DMS53 treated with DMSO at 0.1 percent for 48 hours (cell line): ENCODE results near the gene PER1.
"Not testable (repeated sequence)": the region's sequence is repeated elsewhere in the genome, so short reads cannot be mapped to it uniquely, and the experiment has no call there.

ENCODE experiments used
- DNase-seq: peaks from one replicate; lab custom pipeline; 2025; ENCODE audit not compliant: unreplicated experiment; lab: John Stamatoyannopoulos, UW

The PER1 gene

GRCh38 chr17:8152112-8152775 lies at the start of gene PER1:
Gene PER1, minus strand, starts transcription at chr17:8152404. Its CDS starts 1,698 bp downstream, at chr17:8150706.
- peak; percentile 99 for DNase-seq

- peak; percentile 99 for DNase-seq
Measured at GRCh38 chr17:8192070-8192815, 40.0 kb upstream of the PER1 start.

DNA sequence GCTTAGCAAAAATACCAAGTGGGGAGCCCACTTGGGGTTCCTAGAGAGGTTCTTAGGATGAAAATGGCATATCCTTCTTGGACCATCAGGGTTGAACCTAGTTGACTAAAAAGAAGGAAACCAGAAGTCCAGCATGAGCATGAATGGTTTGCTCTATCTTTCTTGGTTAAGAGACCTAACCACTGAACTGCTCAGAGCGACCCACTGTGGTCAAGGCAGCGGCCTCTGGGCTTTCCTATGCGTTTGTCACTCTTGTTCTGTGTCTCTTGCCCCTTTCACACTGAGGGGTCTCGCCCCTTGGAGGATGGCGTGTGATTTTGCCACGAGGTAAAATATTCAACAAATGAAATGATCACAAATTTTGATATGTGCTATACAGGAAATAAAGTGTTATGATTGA lies 38.3 kb upstream of the PER1 start:
- DNase-seq = peak; percentile 70

DNA sequence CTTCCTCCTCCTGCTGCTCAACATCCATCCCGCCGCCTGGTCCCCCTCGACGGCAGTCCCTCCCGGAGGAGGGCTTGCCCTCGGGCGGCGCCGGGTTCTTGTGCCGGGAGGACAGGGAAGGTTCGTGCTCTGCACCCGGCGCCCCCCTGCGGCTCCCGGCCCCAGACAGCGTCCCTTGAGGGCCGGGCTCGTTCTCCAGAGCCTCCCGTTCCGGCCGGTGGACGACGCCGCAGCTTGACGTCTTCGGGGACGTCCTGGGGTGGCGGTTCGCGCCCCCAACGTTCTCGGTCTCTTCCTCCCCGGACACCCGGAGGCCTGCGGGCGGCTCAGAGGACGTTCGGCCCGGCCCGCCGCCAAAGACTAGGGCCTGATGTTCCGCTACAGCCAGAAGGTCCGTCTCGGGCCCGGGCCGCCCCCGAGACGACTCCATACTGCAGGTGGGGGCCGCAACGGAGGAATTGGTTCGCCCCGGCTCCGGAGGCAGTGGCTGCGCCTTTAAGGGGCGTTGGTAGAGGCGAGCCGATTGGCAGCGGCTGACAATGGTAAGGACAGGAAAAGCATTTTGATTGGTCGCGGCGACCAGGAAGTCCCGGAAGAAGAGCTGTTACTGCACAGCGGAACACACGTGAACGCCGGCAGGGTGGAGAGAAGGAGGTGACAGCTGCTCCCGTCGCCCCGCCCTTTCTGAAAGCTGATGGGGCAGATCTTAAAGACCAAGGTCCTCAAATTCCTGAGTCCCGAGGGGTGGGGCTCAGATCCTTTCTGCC lies 37.7 kb upstream of the PER1 start, which contains the start of gene BORCS6:
Gene BORCS6 (minus strand): TSS at position 470 of the 767 bp plus-strand sequence. CDS start 40 bp downstream, at position 430.
- peak; percentile 99 for DNase-seq

DNA sequence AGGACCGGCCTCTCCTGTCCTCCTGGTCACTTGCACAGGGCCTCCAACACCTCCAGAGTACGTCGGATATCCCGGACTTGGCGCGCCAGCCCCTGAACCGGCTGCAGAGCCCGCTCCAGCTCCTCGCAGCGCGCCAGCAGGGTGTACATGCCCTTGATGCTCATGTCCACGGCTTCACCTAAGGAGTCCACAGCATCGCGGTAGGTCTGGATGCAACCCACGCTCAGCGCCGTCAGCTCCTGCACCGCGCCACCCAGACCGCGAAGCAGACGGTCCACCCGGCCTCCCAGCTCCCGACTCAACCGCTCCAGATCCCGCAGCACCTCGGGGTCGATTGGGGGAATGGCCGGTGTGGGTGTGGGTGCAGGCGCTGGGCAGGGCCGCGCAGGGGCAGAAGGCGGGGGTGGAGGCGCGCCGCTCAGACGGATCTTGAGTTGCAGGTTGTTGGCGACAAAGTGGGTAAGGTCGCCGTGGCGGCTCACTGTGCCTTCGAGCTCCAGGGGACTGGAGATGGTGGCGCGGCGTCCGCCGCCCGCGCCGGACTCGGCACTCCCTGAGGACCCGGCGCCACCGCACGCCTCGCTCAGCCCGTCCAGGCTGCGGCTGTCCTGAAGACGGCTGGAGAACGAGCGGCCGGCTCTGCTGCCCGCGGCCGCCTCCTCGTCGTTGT lies 37.0 kb upstream of the PER1 start:
- DNase-seq = no peak

DNA sequence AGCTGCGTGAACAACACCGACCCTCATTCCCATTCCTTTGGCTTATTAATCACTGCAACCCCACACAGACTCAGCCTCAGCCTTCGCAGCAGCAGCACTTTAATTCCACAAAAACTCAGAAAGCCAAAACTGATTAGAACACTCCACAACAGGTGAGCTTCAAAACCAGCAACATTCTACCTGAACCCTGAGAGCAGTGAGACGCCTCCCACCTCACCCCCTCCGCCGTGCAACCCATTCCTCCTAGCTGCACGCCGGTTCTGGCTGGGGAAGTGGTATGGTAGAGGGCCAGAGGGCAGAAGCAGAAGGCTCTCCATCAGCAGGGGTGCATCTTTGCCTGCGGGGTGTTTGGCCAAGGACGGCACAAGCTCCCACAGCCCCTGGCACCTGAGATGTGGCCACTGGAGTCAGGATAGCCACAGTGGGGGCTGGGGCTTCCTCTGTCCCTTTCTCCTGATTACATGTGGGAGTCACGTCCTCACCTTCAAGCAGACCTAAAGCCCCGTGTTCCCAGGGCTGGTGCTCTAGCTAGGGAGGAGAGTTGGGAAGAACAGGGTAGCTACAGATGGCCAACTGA lies 36.1 kb upstream of the PER1 start:
- no peak for DNase-seq

DNA sequence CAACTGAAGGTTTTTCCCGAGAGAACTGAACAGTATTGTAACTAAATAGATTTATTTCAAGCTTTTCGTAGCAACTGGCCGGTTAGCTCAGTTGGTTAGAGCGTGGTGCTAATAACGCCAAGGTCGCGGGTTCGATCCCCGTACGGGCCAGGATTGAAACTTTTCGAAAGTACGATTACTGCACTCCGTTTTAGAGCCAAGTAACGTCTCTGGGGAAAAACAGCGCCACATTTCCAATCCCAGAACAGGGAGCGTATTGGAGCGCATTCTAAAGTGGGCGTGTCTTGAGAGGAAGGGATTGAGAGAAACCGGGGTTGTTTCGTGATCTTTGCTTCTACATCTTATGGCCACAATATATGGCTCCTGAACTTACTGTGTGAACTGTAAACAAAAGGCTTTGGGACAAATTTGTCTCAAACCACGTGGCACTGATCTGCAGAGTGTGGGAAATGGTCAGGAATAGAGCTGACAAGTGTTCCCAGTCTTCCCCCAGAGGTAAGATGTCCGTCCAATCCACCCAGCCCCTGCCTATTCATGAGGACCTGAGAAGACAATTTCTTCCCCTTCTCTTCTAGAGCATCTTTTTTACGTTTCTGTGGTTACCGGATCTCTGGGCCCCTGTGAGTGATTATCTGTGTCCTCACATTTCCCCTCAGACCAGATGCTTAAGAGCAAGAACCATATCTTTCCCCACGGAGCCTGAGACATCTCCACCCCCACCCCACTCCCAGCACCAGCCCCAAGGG lies 35.5 kb upstream of the PER1 start:
- DNase-seq = peak; percentile 98

DNA sequence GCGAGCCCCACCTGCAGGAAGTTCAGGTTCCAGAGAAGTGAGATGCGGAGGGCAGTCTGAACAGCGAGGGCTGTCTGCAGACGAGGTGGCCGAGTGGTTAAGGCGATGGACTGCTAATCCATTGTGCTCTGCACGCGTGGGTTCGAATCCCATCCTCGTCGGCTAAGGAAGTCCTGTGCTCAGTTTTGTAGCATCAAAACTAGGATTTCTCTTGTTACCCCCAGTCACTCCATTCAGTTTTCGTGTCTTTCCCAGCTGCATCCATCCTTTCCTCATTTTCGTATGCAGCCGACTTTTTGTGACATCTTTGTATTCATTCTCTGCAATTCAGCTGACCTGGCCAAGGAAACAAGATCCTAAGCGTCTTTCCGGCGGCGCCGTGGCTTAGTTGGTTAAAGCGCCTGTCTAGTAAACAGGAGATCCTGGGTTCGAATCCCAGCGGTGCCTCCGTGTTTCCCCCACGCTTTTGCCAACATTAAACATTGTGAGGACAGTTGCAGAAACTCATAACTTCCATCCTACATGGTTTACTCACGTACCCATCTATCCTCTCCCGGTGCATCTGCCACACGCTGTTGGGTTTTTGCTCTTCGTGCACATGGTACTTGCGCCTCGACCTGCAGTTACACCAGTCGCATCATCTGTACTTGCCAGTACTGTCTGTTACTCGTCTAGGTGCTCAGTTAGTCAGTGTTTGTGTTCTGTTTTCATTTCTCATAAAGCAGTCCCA lies 34.7 kb upstream of the PER1 start:
- DNase-seq = peak; percentile 98

- no peak for DNase-seq
Measured at GRCh38 chr17:8186446-8186786, 34.2 kb upstream of the PER1 start.

DNA sequence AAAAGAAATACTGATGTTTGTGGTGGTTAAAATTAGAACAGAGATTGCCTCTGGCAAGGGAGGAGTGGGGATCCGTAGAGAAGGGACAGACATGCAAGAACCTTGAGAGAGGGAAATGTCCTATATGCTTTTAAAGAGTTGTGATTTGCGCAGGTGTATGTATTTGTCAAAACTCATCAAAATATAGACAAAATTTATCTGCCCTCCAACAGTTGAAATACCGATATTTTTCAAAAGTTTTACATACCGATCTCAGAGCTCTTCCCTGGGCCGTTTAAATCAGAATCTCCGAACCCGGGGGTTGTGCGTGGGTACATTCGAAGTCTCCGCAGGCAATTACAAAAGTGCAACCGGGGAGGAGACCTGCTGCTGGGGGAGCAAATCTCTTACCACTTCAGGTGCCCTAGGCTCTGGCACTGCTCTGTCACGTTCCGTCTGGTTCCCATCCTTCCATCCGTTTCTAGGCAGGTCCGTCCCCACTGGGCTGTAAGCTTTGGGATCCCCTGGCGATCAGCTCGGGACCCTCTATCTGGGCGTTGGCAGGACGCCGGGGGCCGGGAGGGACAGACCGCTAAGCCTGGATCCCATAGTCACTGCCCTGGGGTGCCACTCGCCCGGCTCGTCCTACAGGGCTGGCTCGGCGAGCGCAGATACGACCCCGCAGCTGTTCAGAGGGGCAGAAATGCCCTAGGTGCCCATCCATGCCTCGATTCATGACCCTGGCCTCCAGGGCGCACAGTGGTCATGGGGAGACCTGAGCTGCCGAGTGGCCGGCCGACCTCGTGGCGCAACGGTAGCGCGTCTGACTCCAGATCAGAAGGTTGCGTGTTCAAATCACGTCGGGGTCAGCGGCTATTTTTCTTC lies 33.6 kb upstream of the PER1 start:
- DNase-seq = peak; percentile 78

DNA sequence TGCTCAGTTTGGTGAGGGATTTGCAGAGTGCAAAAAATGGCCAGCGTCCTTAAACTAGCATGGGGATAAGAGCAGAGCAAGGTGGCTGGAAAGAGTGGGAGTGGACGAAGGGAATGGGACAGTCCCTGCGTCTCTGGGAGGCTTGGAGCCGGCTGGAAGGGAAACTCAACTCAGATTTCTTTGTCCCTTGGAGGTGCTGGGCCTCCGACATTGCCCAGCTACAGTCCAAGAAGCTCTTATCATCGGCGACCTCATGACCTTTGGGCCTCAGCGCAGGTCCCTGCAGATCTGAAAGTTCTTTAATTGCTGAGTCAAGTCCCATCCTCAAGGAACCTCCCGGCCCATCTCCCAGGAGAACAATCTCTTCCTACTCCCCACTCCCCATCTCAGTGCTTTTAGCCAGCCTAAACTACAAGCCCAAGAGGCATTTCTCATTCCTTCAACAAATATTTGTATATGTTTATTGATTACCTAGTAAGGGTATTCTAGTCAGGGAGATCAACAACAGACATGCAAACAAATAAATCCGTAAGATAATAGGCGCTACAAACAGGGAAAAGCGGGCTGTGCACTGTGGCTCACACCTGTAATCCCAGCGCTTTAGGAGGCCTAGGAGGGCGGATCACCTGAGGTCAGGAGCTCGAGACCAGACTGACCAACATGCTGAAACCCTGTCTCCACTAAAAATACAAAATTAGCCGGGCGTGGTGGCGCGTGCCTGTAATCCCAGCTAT lies 25.0 kb upstream of the PER1 start:
- no peak for DNase-seq

DNA sequence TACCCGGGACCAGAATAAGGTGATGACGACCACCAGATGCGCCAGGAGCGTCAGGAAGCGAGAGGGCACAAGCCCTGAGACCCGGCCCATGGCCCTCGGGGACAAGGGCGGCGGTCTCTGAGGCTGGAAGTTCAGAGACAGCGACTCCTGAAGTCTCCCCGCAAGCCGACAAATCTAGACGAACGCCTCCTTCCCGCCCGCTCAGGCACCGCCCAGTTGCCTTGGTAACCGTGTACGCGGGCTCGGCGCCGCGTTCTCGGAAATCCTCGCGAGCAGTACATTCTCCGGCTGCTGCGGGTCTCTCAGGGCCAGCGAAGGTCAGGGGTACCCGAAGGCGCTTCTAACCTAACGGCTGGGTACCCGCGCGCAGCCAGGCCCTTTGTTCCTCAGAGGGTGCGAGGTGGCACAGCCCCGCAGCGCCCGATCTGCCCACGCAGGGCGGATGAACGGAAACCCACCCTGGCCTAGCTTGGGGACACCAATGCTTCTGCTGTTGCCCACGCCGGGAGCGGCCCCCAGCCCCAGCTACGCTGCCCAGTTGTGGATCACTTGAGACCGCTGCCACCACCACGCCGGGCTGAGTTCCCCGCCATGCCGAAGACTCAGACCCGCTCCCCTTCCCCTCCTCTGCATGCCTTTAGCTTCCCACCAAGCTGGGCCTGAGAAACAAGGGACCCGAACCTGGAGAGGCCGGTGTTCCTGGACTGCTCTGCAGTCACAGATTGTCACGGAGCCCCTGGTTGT lies 24.2 kb upstream of the PER1 start, which contains the start of gene TMEM107:
Gene TMEM107 (minus strand): TSS at position 184 of the 744 bp plus-strand sequence. CDS start 94 bp downstream, at position 90.
- peak; percentile 78 for DNase-seq

GRCh38 chr17:8175795-8176196 lies 23.6 kb upstream of the PER1 start:
- DNase-seq = no peak

DNA sequence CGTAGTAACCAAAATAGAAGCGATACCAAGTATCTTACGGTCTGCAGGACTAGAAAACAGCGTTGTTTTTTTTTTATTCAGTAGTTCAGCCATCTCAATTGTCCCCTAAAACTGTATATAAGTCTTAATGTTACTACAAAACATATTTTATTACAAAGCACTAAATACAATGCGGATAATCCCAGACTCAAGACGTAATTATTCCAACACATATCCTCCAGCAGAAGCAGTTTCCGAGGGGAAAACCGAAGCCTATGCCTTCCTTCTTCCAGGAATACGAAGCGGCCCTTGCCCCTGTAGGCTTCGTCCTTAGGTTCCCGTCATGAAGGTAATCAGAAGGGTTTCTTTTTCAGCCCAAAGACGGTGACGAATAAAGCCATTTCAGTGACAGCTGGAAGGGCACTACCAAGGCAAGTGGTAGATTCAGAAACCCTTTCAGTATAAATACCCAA lies 21.7 kb upstream of the PER1 start:
- no peak for DNase-seq

DNA sequence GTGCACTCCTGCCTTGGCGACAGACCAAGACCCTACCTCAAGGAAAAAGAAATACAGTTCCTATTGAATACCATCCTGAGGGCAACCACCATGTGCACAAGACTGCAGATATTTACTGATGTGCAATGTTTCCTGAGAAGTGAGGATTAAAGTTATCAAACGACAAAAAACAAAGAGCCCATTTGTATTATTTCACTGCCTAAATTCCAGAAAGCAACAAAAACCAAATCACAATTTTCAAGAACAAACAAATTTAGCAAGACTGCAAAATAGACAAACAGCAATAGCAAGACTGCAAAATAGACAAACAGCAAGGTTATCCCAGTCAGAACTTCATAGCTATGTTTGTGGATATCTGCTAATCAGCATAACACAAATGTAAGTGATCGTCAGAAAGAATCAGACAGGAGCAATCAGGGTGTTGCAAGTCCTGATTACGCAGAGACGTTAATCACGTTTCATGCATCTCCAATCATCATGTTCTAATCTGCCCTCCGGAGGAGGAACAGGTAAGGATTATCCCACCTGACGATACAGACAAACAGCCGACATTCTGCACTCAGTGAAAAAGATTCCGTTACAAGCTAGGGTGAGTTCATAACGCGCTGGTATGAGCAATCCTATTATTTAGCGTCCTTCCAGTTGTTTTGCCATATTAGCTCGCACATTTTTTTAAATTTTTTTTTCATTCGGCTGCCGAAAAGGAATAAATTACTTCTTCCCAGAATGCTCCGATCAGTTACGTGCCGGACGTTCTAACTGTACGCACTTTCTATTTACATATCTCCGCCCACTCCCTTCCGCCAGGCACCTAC lies 21.1 kb upstream of the PER1 start:
- DNase-seq = peak; percentile 97

DNA sequence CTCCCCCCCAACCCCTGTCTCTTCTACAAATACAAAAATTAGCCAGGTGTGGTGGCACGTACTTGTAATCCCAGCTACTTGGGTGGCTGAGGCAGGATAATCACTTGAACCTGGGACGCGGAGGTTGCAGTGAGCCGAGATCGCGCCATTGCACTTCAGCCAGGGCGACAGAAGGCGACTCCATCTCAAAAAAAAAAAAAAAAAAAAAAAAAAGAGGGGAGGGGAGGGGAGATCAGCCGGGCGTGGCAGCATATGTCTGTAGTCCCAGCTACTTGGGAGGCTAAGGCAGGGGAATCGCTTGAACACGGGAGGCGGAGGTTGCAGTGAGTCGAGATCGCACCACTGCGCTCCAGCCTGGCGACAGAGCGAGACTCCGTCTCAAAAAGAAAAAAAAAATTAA lies 18.0 kb upstream of the PER1 start:
- not testable (repeated sequence) for DNase-seq
